Stimulated activated CD4-positive, alpha-beta T cell treated with anti-CD3 and anti-CD28 coated beads, Interleukin-12 subunit alpha, Interleukin-12 subunit beta, amount 100 ng/mL, for 24 hours (primary cell): ENCODE data around the gene FDCSP.
"Not testable (repeated sequence)": the region's sequence is repeated elsewhere in the genome, so short reads cannot be mapped to it uniquely, and the experiment has no call there.

ENCODE experiments used
- DNase-seq, 2 experiments: peaks; one replicate each; pipeline ENCODE4 v3.0.0-alpha.2; 2020; ENCODE audit warnings: low read depth in 2 of 2

FDCSP gene

DNA sequence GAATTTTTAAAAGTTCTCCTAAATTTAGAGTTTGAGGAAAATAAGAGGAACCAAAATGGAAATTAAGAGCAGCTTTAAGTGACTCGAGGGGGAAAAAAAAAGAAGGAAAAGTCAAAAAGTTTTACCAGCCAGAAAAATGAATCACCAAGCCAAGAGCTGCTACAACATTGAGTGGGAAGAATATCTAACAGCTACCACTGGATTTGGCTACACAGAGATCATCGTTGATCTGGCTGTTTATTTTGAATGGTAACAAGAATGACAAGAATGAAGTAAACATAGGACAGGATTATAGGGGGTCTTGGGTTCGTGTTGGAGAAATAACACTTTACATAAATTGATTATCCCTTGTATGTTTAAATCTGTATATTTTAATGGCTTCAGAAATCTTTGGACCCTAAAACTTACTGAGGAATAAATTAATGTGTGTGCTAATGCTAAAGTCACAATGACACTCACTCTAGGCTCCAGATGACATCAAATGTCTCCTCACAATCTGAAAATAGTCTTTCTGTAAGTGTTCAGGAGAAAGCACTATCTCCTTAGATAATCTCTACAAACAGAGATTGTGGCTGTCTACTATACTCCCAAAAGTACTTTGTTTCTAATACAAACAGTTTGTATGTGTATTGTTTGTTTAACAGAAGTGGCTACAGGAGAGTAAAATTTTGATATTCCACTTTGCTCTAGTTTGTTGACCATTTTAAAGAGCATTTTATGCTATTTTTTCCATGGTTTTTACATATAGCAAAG is 13.4 kb downstream of the FDCSP start:
- no peak for DNase-seq

DNA sequence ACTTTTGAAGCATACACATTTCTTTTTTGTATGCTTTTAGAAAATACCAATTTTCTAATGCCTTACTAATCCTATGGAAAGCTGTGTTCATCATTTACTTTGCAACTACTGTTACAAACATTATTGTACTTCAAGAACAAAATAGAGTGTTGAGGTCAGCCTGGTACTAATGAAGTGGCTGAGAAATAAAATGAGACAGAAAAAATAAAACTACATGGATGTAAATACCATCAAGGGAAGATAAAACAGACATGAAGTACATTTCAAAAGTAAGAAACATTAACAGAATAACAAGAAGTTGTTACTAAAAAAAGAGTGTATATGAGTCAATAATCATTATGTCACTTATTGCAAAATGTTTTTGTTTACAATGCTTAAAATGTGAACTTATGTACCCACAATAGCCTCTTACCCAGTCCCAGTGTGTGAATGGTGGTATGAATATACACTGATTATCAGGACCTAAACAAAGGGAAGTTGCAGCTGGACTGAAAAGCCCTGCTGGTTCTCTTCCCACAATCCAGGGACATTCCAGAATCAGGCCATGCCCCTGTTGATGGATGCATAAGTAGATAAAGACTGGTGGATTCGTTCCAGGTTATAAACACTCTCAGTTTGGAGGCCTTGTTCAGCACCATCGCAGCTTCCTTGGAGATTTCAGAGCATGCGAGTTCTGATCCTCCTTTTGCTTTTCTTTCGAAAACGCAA is 14.1 kb downstream of the FDCSP start:
- DNase-seq: no peak

DNA sequence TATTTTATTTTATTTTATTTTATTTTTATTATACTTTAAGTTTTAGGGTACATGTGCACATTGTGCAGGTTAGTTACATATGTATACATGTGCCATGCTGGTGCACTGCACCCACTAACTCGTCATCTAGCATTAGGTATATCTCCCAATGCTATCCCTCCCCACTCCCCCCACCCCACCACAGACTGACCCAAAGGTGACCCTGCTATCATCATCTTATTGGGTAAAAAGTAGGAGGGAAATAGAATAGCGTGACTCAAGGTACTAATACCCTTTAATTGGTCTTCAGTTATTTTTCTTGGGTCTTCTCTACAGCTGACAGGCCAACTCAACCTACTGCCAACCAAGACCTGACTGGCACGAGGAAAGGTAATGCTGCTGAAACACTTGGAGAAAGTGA is 16.4 kb downstream of the FDCSP start, which contains the start of gene CSN3:
TSS of gene CSN3 (plus strand) at position 301 of the 400 bp plus-strand sequence. CDS start 2,223 bp downstream, outside the sequence.
- DNase-seq: not testable (repeated sequence)

DNA sequence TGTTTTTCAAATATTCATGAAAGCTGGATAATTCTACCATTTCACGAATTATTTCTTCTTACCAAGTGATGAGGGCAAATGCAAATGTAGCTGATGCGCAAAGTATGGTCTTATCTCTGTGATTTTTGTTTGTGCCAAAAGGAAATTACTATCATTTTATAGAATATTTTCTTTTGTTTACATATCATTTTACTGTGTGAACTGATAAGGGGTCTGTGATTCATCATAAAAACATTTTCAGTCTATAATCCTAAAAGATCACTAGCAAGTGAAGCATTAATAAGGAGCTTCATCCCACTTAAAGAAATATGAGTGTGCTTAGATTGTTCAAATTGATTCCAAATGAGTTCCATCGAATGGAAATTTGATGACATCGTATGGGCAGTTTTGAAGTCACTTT is 17.2 kb downstream of the FDCSP start:
- no peak for DNase-seq

DNA sequence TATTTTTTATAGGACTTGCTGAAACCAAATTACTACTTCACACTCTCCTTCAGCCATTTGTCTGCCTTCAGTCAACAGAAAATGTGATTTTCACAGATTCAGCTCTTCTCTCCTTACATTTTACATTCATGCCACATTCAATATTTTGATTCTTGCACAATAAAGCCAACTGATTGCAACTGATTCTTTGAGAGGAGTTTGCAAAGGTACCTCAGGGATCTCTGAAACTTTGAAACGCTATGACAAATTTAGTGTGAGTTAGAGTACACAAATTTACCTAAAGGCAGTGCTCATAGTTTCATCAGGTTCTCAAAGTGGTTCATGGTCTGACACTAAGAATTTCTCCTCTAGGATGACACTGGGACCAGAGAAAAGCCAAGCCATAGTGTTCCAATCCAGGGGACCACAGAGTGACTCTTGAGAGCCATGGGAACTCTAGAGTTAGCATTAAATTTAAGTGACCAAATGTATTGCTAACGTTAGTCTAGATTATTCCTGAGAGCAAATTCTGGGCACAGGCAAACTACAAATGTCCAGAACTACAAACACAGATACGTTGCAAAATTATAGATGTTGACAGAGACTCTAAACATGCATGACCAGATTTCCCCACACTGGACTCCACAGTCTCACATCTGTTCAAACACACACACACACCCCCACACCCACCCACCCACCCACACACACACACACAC is 25.5 kb downstream of the FDCSP start:
- no peak for DNase-seq

DNA sequence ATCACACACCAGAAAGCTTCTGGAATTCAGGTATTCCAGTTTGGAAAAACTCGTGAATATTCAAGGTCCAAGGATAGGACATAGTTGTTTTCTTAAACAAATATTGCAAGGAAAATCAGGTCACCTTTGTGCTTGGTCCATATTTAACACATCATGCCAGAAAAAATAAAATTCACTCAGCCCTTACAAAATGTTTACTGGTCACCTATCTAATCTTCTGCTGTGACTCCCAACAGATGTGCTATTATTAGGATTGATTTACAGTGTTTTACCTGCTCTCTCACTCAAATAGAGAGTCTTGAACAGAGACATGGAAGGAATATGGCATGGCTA is 26.0 kb downstream of the FDCSP start:
- no peak for DNase-seq

DNA sequence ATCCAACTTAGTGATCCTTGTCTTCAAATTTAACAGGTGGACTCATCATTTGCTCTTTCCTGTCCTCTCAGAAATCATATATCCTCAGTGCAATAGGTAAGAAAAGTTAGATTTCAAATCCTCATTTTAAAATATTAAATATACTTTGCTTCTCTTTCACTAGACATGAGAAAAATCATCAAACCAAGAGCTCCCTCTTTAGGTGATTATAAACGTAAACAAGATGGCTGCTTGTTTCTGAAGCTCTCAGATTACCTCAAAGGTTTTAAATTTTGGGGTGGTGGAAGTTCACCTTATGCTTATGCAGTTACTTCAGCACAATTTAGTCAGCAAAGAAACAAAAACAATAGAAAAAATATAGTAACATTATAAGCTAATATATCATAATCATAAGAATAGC is 43.8 kb downstream of the FDCSP start:
- no peak for DNase-seq

DNA sequence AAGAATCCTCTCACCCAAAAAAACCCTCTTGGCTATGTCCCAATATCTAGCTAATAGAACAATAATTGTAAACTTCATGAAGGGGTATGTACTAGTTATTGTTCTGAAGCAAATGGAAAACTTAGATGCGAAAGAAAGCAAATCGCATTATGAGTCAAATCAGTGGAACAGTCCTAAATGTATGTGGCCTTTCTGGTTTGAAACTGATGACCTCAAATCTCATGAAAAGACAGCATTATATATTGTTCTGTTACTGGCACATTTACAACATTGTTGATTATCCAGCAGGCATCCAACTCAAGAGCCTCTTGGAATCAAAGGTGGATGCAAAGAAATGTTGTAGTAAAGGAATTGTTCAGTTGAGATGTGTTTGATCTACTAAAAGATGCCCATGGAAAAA is 51.2 kb downstream of the FDCSP start:
- DNase-seq: no peak

DNA sequence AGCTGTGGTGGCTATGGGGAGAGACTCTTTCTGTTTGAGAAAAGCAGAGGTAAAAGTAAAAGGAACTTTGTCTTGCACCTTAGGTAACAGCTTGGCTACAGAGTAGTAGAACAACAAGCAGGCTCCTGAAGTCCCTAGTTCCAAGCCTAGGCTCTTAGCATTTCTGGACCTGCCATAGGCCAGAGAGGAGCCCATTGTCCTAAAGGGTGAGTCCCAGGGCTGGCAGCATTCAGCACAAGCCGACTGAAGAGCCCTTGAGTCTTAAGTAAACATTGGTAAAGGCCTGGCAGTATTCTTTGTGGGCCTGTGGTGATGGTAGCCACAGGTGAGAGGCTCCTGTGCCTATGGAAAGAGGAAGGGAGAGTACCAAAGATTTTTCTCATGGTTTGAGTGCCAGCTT is 54.6 kb downstream of the FDCSP start:
- DNase-seq: no peak
